Memory B cell (primary cell): ENCODE results near the gene MRPL38.

Experiments
- ATAC-seq: fragments of 150-1000 bp; cut with Tn5 transposase; 2 replicates; pipeline ENCODE4 v1.10.0; 2021; ENCODE audit warnings: low read depth, mild to moderate bottlenecking, moderate library complexity
- DNase-seq, 2 donors: peaks; one replicate each; pipeline ENCODE4 v3.0.0; 2022; ENCODE audit warnings: low spot score in 2 of 2
- H3K27ac Mint-ChIP-seq: one replicate; pipeline ENCODE4 v1.8.0; 2022; ENCODE audit warnings: mild to moderate bottlenecking, moderate library complexity, mixed read lengths
- H3K27me3 Mint-ChIP-seq: one replicate; pipeline ENCODE4 v1.8.0; 2022; ENCODE audit warnings: mixed read lengths
- H3K36me3 Mint-ChIP-seq: one replicate; pipeline ENCODE4 v1.8.0; 2022; ENCODE audit warnings: mild to moderate bottlenecking, mixed read lengths
- H3K4me1 Mint-ChIP-seq: one replicate; pipeline ENCODE4 v1.8.0; 2022; ENCODE audit warnings: mixed read lengths
- H3K4me3 Mint-ChIP-seq: one replicate; pipeline ENCODE4 v1.8.0; 2022; ENCODE audit warnings: mild to moderate bottlenecking, moderate library complexity, mixed read lengths
- H3K9me3 Mint-ChIP-seq: one replicate; pipeline ENCODE4 v1.8.0; 2022; ENCODE audit warnings: mixed read lengths

MRPL38 gene

GRCh38 chr17:75909812-75910274, 5.2 kb upstream of the MRPL38 start:
- H3K4me3 Mint-ChIP-seq = no peak overlapping the region
- H3K27ac Mint-ChIP-seq = no peak overlapping the region
- H3K36me3 Mint-ChIP-seq = peaks cover 6% of the 10 kb centered on the region
- ATAC-seq (no peak), DNase-seq (no peak)
- no peaks in the 10 kb centered on the region for H3K27me3 Mint-ChIP-seq
- H3K9me3 Mint-ChIP-seq = no peaks in the 10 kb centered on the region
- peaks cover 3% of the 10 kb centered on the region for H3K4me1 Mint-ChIP-seq

GRCh38 chr17:75909051-75909811, 4.5 kb upstream of the MRPL38 start:
- Mint-ChIP-seq H3K27me3 (no peaks in the 10 kb centered on the region), H3K36me3 (peaks cover 6% of the 10 kb centered on the region), H3K4me3 (no peak overlapping the region), H3K27ac (no peak overlapping the region), H3K9me3 (no peaks in the 10 kb centered on the region), H3K4me1 (peaks cover 3% of the 10 kb centered on the region)
- no peak for ATAC-seq
- no peak for DNase-seq

GRCh38 chr17:75908201-75908600, 3.5 kb upstream of the MRPL38 start:
- H3K9me3 Mint-ChIP-seq = no peaks in the 10 kb centered on the region
- no peak for DNase-seq
- peaks cover 2% of the 10 kb centered on the region for H3K36me3 Mint-ChIP-seq
- H3K4me3 Mint-ChIP-seq = no peak overlapping the region
- no peaks in the 10 kb centered on the region for H3K27me3 Mint-ChIP-seq
- ATAC-seq = no peak
- no peak overlapping the region for H3K27ac Mint-ChIP-seq
- peaks cover 5% of the 10 kb centered on the region for H3K4me1 Mint-ChIP-seq

- peak overlapping the region; percentile 32 for H3K4me3 Mint-ChIP-seq
- H3K27ac Mint-ChIP-seq = no peak overlapping the region
- H3K36me3 Mint-ChIP-seq = peaks cover 7% of the 10 kb centered on the region
- no peak for DNase-seq
- no peaks in the 10 kb centered on the region for H3K9me3 Mint-ChIP-seq
- no peaks in the 10 kb centered on the region for H3K27me3 Mint-ChIP-seq
- ATAC-seq = no peak
- H3K4me1 Mint-ChIP-seq = peaks cover 5% of the 10 kb centered on the region
Measured at GRCh38 chr17:75906143-75906884, 1.6 kb upstream of the MRPL38 start.

- ATAC-seq = no peak
- Mint-ChIP-seq H3K27me3 (no peaks in the 10 kb centered on the region), H3K4me1 (peaks cover 7% of the 10 kb centered on the region), H3K4me3 (no peak overlapping the region), H3K27ac (no peak overlapping the region), H3K9me3 (no peaks in the 10 kb centered on the region), H3K36me3 (peaks cover 15% of the 10 kb centered on the region)
- DNase-seq = no peak
Measured at GRCh38 chr17:75902406-75902805, 2.3 kb downstream of the MRPL38 start.

- peaks cover 15% of the 10 kb centered on the region for H3K36me3 Mint-ChIP-seq
- no peak for ATAC-seq
- peaks cover 9% of the 10 kb centered on the region for H3K4me1 Mint-ChIP-seq
- H3K27ac Mint-ChIP-seq = no peak overlapping the region
- H3K9me3 Mint-ChIP-seq = no peaks in the 10 kb centered on the region
- H3K4me3 Mint-ChIP-seq = no peak overlapping the region
- H3K27me3 Mint-ChIP-seq = no peaks in the 10 kb centered on the region
- DNase-seq = no peak
Measured at GRCh38 chr17:75901727-75902126, 3.0 kb downstream of the MRPL38 start.

GRCh38 chr17:75900691-75901533, 3.8 kb downstream of the MRPL38 start:
- ATAC-seq (no peak), DNase-seq (no peak)
- peaks cover 15% of the 10 kb centered on the region for H3K36me3 Mint-ChIP-seq
- H3K9me3 Mint-ChIP-seq = no peaks in the 10 kb centered on the region
- H3K27ac Mint-ChIP-seq = no peak overlapping the region
- H3K4me3 Mint-ChIP-seq = no peak overlapping the region
- no peaks in the 10 kb centered on the region for H3K27me3 Mint-ChIP-seq
- peaks cover 9% of the 10 kb centered on the region for H3K4me1 Mint-ChIP-seq

GRCh38 chr17:75899767-75900468, 4.8 kb downstream of the MRPL38 start:
- no peak overlapping the region for H3K4me3 Mint-ChIP-seq
- no peak overlapping the region for H3K27ac Mint-ChIP-seq

GRCh38 chr17:75899353-75899752, 5.3 kb downstream of the MRPL38 start:
- Mint-ChIP-seq H3K27me3 (no peaks in the 10 kb centered on the region), H3K9me3 (no peaks in the 10 kb centered on the region), H3K27ac (no peak overlapping the region), H3K4me3 (no peak overlapping the region), H3K4me1 (peaks cover 19% of the 10 kb centered on the region), H3K36me3 (peaks cover 15% of the 10 kb centered on the region)
- DNase-seq (no peak), ATAC-seq (no peak)

More at GRCh38 chr17:75899767-75900468, 4.8 kb downstream of the MRPL38 start:
- H3K4me1 Mint-ChIP-seq = peaks cover 16% of the 10 kb centered on the region
- ATAC-seq (no peak), DNase-seq (no peak)
- peaks cover 17% of the 10 kb centered on the region for H3K36me3 Mint-ChIP-seq
- no peaks in the 10 kb centered on the region for H3K27me3 Mint-ChIP-seq
- H3K9me3 Mint-ChIP-seq = no peaks in the 10 kb centered on the region

GRCh38 chr17:75898791-75899190, 5.9 kb downstream of the MRPL38 start:
- H3K27ac Mint-ChIP-seq = no peak overlapping the region
- no peaks in the 10 kb centered on the region for H3K27me3 Mint-ChIP-seq
- no peaks in the 10 kb centered on the region for H3K9me3 Mint-ChIP-seq
- H3K4me3 Mint-ChIP-seq = no peak overlapping the region
- ATAC-seq = no peak
- peaks cover 15% of the 10 kb centered on the region for H3K36me3 Mint-ChIP-seq
- peaks cover 22% of the 10 kb centered on the region for H3K4me1 Mint-ChIP-seq
- DNase-seq = no peak

GRCh38 chr17:75898065-75898464, 6.6 kb downstream of the MRPL38 start:
- Mint-ChIP-seq H3K4me1 (peaks cover 23% of the 10 kb centered on the region), H3K27ac (no peak overlapping the region), H3K9me3 (no peaks in the 10 kb centered on the region), H3K27me3 (no peaks in the 10 kb centered on the region), H3K4me3 (peak overlapping the region; percentile 71), H3K36me3 (peaks cover 15% of the 10 kb centered on the region)
- no peak for DNase-seq
- no peak for ATAC-seq

GRCh38 chr17:75897160-75898019, 7.3 kb downstream of the MRPL38 start:
- DNase-seq = no peak
- Mint-ChIP-seq H3K36me3 (peaks cover 15% of the 10 kb centered on the region), H3K27ac (no peak overlapping the region), H3K9me3 (no peaks in the 10 kb centered on the region), H3K4me1 (peaks cover 23% of the 10 kb centered on the region), H3K4me3 (peak overlapping the region; percentile 71), H3K27me3 (no peaks in the 10 kb centered on the region)
- no peak for ATAC-seq
